CD4-positive, alpha-beta T cell treated with Interleukin-1 beta for 1 hour (primary cell): ENCODE results near the gene DNASE2B.
"Not testable (repeated sequence)": the region's sequence is repeated elsewhere in the genome, so short reads cannot be mapped to it uniquely, and the experiment has no call there.

Experiments
- DNase-seq, 2 donors: peaks; one replicate each; pipeline ENCODE4 v3.0.0-alpha.2; 2020 to 2022

Gene DNASE2B

GRCh38 chr1:84424513-84425149, 26.3 kb downstream of the DNASE2B start:
- DNase-seq = no peak

GRCh38 chr1:84425150-84425896, 27.0 kb downstream of the DNASE2B start:
- DNase-seq = no peak

- no peak for DNase-seq
Measured at GRCh38 chr1:84426376-84426775, 28.1 kb downstream of the DNASE2B start.

DNA sequence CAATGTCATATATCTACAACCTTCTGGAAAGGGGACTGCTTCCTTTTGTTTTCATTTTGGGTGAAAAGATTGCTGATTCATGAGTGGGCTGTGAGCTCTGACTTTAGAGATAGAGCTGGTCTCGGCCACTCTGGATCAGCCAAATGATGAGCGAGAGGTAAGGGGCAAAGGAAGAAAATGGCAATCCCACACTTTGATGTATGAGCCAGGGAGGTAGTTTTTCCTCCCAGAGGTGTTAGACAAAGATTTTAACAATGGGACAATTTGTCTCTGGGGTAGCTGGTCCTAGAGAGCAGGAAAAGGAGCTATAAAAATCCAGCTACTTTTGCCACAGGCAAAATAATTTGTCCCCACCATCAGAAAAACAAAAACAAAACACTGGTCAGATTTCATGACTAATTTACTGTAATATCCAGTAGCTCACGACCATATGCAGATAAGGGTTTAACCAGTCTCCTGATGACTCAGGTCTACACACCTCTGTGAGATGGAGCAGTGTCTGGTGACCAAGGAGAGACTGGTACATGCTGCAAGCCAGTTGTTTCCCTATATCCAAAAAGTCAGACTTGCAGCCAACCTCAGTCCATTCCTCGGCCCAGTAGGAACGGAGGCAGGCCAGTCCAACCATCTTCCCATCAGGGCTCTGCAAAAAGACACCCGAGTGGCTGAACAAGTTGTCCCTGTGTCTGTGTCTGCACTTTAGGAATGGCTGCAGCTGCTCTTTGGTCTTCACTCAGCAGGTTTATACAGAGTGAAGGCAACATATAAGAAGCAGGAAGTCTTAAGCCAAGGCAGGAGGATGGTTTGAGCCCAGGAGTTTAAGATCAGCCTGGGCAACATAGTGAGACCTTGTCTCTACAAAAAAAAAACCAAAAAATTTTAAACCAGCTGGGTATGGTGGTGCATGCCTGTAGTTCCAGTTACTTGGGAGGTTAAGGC, 29.2 kb downstream of the DNASE2B start:
- no peak for DNase-seq

- DNase-seq = no peak
Measured at GRCh38 chr1:84428235-84428634, 30.0 kb downstream of the DNASE2B start.

- no peak for DNase-seq
Measured at GRCh38 chr1:84429231-84429630, 30.9 kb downstream of the DNASE2B start.

- no peak for DNase-seq
Measured at GRCh38 chr1:84430546-84430945, 32.3 kb downstream of the DNASE2B start.

- peak; percentile 72 to 84 for DNase-seq
Measured at GRCh38 chr1:84433258-84434080, 35.2 kb downstream of the DNASE2B start.

- no peak for DNase-seq
Measured at GRCh38 chr1:84434081-84434769, 35.9 kb downstream of the DNASE2B start.

- DNase-seq = peak in 1 of 2 donors; percentile 41
Measured at GRCh38 chr1:84434801-84435549, 36.7 kb downstream of the DNASE2B start.

DNA sequence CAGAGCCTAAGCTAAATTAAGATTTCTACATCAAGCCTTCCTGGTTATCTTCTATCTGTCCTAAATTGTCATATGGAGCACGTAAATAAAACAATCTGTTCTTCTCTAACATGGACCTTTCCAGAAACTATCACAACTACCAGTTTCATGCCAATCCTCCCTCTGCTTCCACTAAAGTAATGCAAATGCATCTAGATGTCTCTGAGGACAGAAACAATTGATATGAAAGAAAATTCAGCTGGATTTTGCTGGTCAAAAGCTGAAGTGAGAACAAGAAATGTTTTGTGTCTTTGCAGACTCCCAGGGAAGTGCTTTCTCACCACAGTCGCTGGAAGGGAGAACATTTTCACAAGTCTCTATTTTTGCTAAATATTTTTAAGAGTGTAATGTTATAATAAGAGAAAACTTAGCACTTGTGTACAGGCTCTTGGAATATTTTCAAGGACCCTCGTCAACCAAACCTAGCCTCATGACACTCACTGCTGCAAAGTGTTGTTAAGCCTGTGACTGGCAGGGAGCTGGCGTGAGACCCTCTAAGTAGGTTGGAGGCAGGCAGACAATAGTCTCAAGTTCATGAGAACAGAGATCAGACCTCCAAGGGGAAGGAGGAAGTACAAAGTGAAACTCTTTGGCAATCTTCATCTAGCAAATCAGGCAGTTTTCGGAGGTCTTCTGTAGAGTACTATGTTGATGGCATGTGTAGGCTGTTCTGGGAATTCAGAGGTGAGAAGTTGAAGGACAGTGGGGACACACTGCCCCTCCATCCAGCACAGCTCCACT, 38.8 kb downstream of the DNASE2B start:
- DNase-seq = no peak

- peak in 1 of 2 donors; percentile 80 for DNase-seq
Measured at GRCh38 chr1:84442256-84442655, 44.0 kb downstream of the DNASE2B start.

DNA sequence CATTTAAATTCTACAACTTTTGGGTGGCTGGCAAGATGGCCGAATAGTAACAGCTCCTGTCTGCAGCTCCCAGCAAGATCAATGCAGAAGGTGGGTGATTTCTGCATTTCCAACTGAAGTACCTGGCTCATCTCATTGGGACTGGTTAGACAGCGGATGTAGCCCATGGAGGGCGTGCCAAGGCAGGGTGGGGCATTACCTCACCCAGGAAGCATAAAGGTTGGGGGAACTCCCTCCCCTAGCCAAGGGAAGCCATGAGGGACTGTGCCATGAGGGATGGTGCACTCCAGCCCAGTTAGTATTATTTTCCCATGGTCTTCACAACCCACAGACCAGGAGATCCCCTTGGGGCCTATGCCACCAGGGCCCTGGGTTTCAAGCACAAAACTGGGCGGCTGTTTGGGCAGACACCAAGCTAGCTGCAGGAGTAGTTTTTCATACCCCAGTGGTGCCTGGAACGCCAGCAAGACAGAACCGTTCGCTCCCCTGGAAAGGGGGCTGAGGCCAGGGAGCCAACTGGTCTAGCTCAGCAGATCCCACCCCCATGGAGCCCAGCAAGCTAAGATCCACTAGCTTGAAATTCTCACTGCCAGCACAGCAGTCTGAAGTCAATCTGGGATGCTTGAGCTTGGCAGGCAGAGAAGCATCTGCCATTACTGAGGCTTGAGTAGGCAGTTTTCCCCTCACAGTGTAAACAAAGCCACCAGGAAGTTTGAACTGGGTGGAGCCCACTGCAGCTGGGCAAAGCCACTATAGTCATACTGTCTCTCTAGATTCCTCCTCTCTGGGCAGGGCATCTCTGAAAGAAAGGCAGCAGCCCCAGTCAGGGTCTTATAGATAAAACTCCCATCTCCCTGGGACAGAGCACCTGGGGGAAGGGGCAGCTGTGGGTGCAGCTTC, 44.7 kb downstream of the DNASE2B start:
- DNase-seq = peak in 1 of 2 donors; percentile 49

- not testable (repeated sequence) for DNase-seq
Measured at GRCh38 chr1:84448704-84449103, 50.4 kb downstream of the DNASE2B start.

DNA sequence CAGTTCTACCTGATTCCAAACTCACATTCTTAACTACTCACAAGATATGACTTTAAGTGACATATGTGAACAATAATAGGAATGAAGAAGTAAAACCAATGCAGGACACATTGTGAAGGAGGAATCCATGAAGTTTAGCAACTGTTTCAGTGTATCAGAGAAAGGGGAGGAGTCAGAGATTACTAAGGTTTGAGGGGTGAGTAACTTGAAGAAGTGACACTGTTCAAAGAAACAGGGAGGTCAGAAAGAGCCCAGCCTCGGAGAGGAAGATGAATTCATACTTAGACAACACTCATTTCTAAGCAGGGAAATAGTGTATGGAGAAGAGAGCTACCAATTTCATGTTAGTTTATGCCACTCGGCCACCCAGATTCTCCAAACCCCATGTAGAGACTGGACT, 52.6 kb downstream of the DNASE2B start:
- no peak for DNase-seq

DNA sequence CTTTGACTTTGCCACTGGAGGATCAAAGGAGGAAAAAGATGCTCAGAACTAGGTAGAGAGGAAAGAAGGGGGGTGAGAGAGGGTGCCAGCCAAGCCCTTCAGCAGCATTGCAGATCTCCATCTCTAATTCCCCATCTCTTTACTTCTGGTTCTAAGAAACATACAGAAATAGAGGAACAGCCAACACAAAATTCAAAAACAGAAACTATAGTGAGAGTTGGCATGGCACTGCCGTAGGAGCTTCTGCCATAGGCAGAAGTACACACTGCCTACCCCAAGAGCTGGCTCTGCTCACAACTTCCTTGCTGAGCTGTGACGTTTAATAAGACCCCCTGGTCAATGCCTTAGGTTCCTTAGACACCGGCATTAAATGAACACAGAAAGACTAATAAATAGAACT, 54.2 kb downstream of the DNASE2B start:
- DNase-seq = no peak

- DNase-seq = no peak
Measured at GRCh38 chr1:84462118-84462517, 63.8 kb downstream of the DNASE2B start.
